Choroid plexus epithelial cell (primary cell): ENCODE measurements around the gene HDLBP.
"Not testable (repeated sequence)": the region's sequence is repeated elsewhere in the genome, so short reads cannot be mapped to it uniquely, and the experiment has no call there.

ENCODE experiments used
- DNase-seq: peaks from one replicate; pipeline ENCODE4 v3.0.0-alpha.2; 2010; ENCODE audit warnings: low read depth
- H3K4me3 ChIP-seq: 2 replicates; pipeline ENCODE4 v1.5.1; 2011; ENCODE audit warnings: low read depth, mild to moderate bottlenecking, control low read depth, low read length, moderate library complexity
- TF ChIP-seq, protein P1 (sequence below): conservative IDR thresholded peaks from 2 replicates; pipeline ENCODE4 v1.5.1; 2011; ENCODE audit warnings: low read depth, mild to moderate bottlenecking, control low read depth, inconsistent platforms, low read length, moderate library complexity

HDLBP gene

DNA sequence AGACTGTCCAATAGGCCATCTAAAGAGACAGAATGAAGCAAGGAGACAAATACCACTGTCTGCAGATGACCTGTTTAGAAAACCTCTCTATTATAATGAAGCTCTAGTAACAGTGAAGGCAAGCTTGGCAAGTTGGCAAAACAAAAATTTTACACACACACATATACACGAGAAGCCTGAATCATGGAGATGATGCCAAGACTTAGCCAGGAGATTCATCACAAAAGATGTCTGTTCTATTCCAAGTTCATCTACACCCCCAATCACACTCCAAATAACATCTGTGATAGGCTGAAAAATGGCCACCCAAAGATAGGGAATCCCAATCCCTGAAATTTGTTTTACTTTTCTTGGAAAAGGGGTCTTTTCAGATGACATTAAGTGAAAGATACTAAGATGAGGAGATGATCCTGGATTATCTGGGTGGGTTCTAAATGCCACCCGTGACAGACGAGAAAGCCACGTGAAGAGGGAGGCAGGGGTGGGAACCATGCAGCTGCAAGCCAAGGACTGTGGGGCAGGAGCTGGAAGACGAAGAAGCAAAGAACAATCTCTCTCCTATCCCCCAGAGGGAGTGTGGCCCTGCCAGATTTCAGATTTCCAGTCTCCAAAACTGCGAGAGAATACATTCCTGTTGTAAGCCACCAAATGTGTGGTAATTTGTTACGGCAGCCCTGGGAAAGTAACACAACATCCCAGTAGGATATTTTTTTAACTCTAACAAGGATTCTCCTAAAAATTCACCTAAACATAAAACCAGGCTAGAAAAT, 20.0 kb downstream of the HDLBP start:
- TF ChIP-seq, protein P1, sequence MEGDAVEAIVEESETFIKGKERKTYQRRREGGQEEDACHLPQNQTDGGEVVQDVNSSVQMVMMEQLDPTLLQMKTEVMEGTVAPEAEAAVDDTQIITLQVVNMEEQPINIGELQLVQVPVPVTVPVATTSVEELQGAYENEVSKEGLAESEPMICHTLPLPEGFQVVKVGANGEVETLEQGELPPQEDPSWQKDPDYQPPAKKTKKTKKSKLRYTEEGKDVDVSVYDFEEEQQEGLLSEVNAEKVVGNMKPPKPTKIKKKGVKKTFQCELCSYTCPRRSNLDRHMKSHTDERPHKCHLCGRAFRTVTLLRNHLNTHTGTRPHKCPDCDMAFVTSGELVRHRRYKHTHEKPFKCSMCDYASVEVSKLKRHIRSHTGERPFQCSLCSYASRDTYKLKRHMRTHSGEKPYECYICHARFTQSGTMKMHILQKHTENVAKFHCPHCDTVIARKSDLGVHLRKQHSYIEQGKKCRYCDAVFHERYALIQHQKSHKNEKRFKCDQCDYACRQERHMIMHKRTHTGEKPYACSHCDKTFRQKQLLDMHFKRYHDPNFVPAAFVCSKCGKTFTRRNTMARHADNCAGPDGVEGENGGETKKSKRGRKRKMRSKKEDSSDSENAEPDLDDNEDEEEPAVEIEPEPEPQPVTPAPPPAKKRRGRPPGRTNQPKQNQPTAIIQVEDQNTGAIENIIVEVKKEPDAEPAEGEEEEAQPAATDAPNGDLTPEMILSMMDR, result no peak
- no peak for DNase-seq
- H3K4me3 ChIP-seq, result no peak overlapping the region

DNA sequence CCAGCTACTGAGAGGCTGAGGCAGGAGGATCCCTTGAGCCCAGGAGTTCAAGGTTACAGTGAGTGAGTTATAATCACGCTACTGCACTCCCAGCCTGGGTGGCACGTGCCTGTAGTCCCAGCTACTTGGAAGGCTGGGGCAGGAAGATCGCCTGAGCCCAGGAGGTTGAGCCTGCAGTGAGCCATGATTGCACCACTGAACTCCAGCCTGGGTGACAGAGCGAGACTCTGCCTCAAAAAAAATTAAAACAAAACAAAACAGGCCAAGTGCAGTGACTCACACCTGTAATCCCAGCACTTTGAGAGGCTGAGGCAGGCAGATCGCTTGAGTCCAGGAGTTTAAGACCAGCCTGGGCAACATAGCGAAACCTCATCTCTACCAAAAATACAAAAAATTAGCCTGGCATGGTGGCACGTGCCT, 22.1 kb downstream of the HDLBP start:
- not testable (repeated sequence) for H3K4me3 ChIP-seq, DNase-seq

DNA sequence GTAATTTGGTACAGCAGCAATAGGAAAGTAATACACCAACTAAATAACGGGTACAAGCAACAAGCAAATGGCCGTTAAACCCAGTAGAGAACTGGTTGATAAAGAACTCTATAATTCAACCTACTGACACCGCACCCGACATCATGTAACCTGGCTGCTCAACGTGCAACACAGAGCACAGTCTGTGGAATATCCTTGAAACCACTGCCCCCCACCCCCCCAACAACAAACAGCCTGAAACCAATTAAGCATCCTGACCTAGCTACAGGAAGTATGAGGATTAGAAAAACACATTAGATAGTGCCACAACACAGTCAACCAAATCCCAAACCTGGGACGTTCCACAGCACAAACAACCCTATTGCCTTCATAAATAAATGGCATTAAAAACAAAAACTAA, 23.5 kb downstream of the HDLBP start:
- TF ChIP-seq, protein P1, result no peak
- no peak overlapping the region for H3K4me3 ChIP-seq
- no peak for DNase-seq

DNA sequence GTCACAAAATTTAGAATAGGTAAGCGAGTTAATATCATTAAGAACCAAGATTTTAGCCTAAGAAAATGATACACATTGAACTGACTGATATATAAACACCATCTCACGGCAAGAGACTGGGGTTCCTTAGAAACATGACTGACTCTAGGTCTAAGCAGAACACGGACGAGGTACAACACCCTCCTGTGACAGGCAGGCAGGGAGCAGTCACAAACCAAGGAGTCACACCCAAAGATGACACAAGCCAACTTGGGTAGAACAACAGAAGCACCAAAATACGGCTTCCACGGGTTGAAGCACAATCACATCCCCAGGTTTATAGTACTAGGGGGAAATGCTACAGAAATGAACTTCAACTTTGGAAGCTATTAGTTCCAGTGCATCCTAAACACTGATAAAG, 24.3 kb downstream of the HDLBP start:
- TF ChIP-seq, protein P1, result no peak
- no peak overlapping the region for H3K4me3 ChIP-seq
- DNase-seq, result no peak

DNA sequence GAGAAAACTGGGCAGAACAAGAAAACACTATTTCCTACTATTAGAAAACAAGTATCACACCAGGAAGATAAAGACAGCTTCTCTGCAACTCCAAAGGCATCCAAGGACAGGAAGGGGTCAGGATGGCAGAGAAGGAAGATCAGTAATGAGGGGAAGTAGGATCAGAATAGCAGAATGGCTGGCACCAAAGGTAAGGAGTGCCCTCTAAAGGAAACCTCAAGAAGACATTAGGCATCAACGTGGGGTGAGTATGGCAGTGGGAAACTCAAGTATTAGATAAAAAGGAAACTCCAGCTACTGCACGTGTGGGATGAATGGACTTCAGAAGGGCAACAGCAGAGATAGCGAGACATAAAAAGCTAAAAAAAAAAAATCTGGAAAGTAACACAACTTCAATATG, 25.9 kb downstream of the HDLBP start:
- H3K4me3 ChIP-seq, result no peak overlapping the region
- no peak for DNase-seq
- TF ChIP-seq, protein P1, result no peak

DNA sequence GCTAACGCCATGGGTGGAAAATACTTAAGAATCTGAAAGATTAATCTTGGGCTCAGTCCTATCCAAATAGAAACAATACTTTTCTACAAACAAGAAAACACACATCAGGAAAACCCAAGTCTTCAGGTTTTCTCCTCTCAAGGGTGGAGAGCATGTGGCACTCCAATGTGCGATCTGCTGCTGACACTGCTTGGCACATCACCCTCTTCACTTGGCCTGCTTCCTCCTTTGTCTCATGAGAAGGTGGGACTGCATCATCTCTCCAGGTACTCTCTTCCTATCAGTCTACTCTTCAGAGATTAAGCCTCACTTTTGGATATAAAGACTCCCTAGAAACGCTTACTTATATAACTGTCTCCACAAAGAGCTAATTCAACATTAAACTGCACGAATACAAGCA, 26.4 kb downstream of the HDLBP start:
- TF ChIP-seq, protein P1, result no peak
- no peak overlapping the region for H3K4me3 ChIP-seq
- DNase-seq, result no peak

DNA sequence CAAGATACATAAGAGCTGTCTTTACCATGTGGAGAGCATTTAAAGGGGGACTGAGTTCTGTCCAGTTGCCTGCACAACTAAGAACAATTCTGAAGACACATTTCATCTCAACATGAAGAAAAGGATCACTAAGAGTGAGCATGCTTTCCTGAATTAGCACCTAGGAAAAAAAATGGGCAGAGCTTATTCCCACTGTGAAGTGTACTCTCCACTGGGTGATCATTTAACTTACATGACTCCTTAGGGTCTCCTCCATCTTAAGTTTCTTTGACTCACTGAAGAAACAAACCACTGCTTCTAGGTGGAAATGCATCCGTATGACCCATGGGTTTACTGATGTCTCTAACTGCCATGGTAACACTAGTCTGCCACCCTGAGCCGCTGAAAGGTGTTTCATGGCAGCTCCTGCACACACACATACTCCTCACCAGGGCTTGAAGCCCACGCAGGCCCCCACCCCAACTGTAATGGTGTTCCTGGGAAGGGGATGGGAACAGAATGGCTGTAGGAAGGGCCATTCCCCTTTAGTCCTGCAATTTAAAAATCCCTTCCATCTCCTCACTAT, 27.1 kb downstream of the HDLBP start:
- no peak overlapping the region for H3K4me3 ChIP-seq
- DNase-seq, result no peak
- TF ChIP-seq, protein P1, result no peak
